Sigmoid colon (tissue), 4 donors: ENCODE data around the gene TOP2B.

Source experiments
- EP300 ChIP-seq, 4 donors: sonication (generic); formaldehyde crosslinking; IDR thresholded peaks; one replicate each; pipeline ENCODE4 v1.6.1; 2017; ENCODE audit warnings: antibody characterized with exemption in 4 of 4
- POLR2A ChIP-seq, 2 donors: fragments of 450-650 bp; IDR thresholded peaks; one replicate each; pipeline ENCODE4 v1.6.1; 2016; ENCODE audit warnings: antibody characterized with exemption in 2 of 2, mild to moderate bottlenecking in 2 of 2, moderate library complexity in 2 of 2
- TF ChIP-seq, protein P1 (sequence below), 4 experiments: fragments of 450-650 bp in 3 of 4; fragments of 200-600 bp in 1 of 4; IDR thresholded peaks; one replicate each; pipeline ENCODE4 v1.5.1; 2016 to 2019; ENCODE audit warnings: antibody characterized with exemption in 4 of 4, mild to moderate bottlenecking in 3 of 4, moderate library complexity in 2 of 4

DNA sequence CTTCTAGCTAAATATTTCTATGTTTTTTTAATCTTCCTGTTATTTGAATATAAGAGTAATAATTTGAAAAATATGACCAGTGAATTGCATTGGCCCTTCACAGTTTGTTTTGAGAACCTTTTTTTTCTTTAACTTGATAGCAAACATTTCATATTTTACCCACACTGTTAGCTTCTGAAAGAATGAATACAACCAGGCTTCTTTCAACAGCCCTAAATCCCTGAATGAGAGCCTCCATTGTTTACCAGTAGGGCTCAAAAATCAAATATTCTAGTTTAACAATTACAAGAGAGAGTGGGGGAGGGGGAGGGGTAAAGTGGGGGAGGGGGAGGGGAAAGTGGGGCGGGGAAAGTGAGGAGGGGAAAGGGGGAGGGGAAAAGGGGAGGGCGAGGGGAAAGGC is 14.5 kb upstream of the TOP2B start:
- TF ChIP-seq, protein P1, sequence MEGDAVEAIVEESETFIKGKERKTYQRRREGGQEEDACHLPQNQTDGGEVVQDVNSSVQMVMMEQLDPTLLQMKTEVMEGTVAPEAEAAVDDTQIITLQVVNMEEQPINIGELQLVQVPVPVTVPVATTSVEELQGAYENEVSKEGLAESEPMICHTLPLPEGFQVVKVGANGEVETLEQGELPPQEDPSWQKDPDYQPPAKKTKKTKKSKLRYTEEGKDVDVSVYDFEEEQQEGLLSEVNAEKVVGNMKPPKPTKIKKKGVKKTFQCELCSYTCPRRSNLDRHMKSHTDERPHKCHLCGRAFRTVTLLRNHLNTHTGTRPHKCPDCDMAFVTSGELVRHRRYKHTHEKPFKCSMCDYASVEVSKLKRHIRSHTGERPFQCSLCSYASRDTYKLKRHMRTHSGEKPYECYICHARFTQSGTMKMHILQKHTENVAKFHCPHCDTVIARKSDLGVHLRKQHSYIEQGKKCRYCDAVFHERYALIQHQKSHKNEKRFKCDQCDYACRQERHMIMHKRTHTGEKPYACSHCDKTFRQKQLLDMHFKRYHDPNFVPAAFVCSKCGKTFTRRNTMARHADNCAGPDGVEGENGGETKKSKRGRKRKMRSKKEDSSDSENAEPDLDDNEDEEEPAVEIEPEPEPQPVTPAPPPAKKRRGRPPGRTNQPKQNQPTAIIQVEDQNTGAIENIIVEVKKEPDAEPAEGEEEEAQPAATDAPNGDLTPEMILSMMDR (IDR thresholded peaks at IDR 0.05): no peak
- TF ChIP-seq EP300 (IDR thresholded peaks at IDR 0.05) (no peak), POLR2A (IDR thresholded peaks at IDR 0.05) (no peak)
